HEK293T (cell line): ENCODE data around the gene MSTN.

Source experiments
- CTCF ChIA-PET: fragments of 350-600 bp; formaldehyde crosslinking; extraction: SDS; loops from one replicate; lab custom pipeline; 2021; ENCODE audit warnings: antibody characterized with exemption, inconsistent platforms; lab: Yijun Ruan, JAX
- POLR2A ChIA-PET: fragments of 350-600 bp; formaldehyde crosslinking; extraction: SDS; loops from one replicate; lab custom pipeline; 2020; ENCODE audit warnings: antibody characterized with exemption, inconsistent platforms; lab: Yijun Ruan, JAX
- DNase-seq: peaks from one replicate; pipeline ENCODE4 v3.0.0; 2012; ENCODE audit warnings: mixed read lengths; ENCODE audit errors: extremely low spot score
- ARNT ChIP-seq: fragments of 450-650 bp; IDR thresholded peaks from 2 replicates; pipeline ENCODE4 v1.6.1; 2017; ENCODE audit warnings: mild to moderate bottlenecking
- BHLHE40 ChIP-seq: fragments of 450-650 bp; IDR thresholded peaks from 2 replicates; pipeline ENCODE4 v1.6.1; 2016; ENCODE audit warnings: mild to moderate bottlenecking, moderate library complexity, borderline replicate concordance
- CTBP1 ChIP-seq: fragments of 450-650 bp; IDR thresholded peaks from 2 replicates; pipeline ENCODE4 v1.6.1; 2016; ENCODE audit warnings: borderline replicate concordance
- ELF4 ChIP-seq: fragments of 450-650 bp; IDR thresholded peaks from 2 replicates; pipeline ENCODE4 v1.6.1; 2017; ENCODE audit warnings: antibody characterized with exemption
- FOXA1 ChIP-seq: fragments of 450-650 bp; IDR thresholded peaks from 2 replicates; pipeline ENCODE4 v1.6.1; 2016; ENCODE audit warnings: mild to moderate bottlenecking
- FOXK2 ChIP-seq: fragments of 450-650 bp; IDR thresholded peaks from 2 replicates; pipeline ENCODE4 v1.6.1; 2016; ENCODE audit warnings: mild to moderate bottlenecking
- FOXM1 ChIP-seq: fragments of 450-650 bp; IDR thresholded peaks from 2 replicates; pipeline ENCODE4 v1.6.1; 2017; ENCODE audit warnings: mild to moderate bottlenecking, borderline replicate concordance
- HDGF ChIP-seq: fragments of 450-650 bp; IDR thresholded peaks from 2 replicates; pipeline ENCODE4 v1.6.1; 2017; ENCODE audit warnings: antibody characterized with exemption, borderline replicate concordance
- L3MBTL2 ChIP-seq: fragments of 450-650 bp; conservative IDR thresholded peaks from 2 replicates; pipeline ENCODE4 v1.6.1; 2016; ENCODE audit warnings: mild to moderate bottlenecking
- LEF1 ChIP-seq: fragments of 450-650 bp; IDR thresholded peaks from 2 replicates; pipeline ENCODE4 v1.6.1; 2017; ENCODE audit warnings: mild to moderate bottlenecking, borderline replicate concordance
- NFRKB ChIP-seq: fragments of 450-650 bp; IDR thresholded peaks from 2 replicates; pipeline ENCODE4 v1.6.1; 2016; ENCODE audit warnings: mild to moderate bottlenecking, moderate library complexity
- PKNOX1 ChIP-seq: fragments of 450-650 bp; IDR thresholded peaks from 2 replicates; pipeline ENCODE4 v1.6.1; 2016
- SP1 ChIP-seq: fragments of 450-650 bp; IDR thresholded peaks from 2 replicates; pipeline ENCODE4 v1.6.1; 2017
- SUZ12 ChIP-seq: fragments of 450-650 bp; IDR thresholded peaks from 2 replicates; pipeline ENCODE4 v1.6.1; 2016; ENCODE audit warnings: mild to moderate bottlenecking
- TARDBP ChIP-seq: fragments of 450-650 bp; IDR thresholded peaks from 2 replicates; pipeline ENCODE4 v1.6.1; 2016
- ZNF384 ChIP-seq: fragments of 450-650 bp; IDR thresholded peaks from 2 replicates; pipeline ENCODE4 v1.6.1; 2016

MSTN gene

GRCh38 chr2:190060626-190061025 lies 1.9 kb downstream of the MSTN start:
- POLR2A ChIA-PET = no interaction called here
- no peak for DNase-seq
- CTCF ChIA-PET = no interaction called here
- TF ChIP-seq PKNOX1 (no peak), NFRKB (no peak), ARNT (no peak), SP1 (no peak), LEF1 (no peak), L3MBTL2 (no peak), SUZ12 (no peak), FOXA1 (no peak), ELF4 (no peak), TARDBP (no peak)

GRCh38 chr2:190060019-190060418 lies 2.5 kb downstream of the MSTN start:
- POLR2A ChIA-PET = no interaction called here
- no peak for TF ChIP-seq L3MBTL2
- no peak for TF ChIP-seq PKNOX1
- no peak for TF ChIP-seq SUZ12
- TF ChIP-seq FOXA1 = no peak
- no peak for TF ChIP-seq SP1
- TF ChIP-seq CTBP1 = no peak
- TF ChIP-seq FOXM1 = no peak
- TF ChIP-seq NFRKB = no peak
- TF ChIP-seq ELF4 = no peak
- TF ChIP-seq LEF1 = no peak
- TF ChIP-seq HDGF = no peak
- no peak for TF ChIP-seq ARNT
- no peak for TF ChIP-seq BHLHE40
- TF ChIP-seq FOXK2 = no peak
- TF ChIP-seq TARDBP = no peak
- CTCF ChIA-PET = no interaction called here
- no peak for DNase-seq

GRCh38 chr2:190053426-190053825 lies 9.1 kb downstream of the MSTN start:
- ChIA-PET CTCF (no interaction called here), POLR2A (no interaction called here)
- no peak for TF ChIP-seq CTBP1
- no peak for TF ChIP-seq SUZ12
- TF ChIP-seq FOXA1 = no peak
- no peak for TF ChIP-seq FOXM1
- no peak for TF ChIP-seq ARNT
- no peak for TF ChIP-seq HDGF
- no peak for TF ChIP-seq L3MBTL2
- no peak for TF ChIP-seq ELF4
- no peak for TF ChIP-seq ZNF384
- TF ChIP-seq PKNOX1 = no peak
- no peak for TF ChIP-seq BHLHE40
- TF ChIP-seq FOXK2 = no peak
- TF ChIP-seq TARDBP = no peak
- no peak for TF ChIP-seq SP1
- no peak for TF ChIP-seq LEF1
- no peak for TF ChIP-seq NFRKB
- no peak for DNase-seq

- no peak for DNase-seq
- TF ChIP-seq CTBP1 (no peak), NFRKB (no peak), TARDBP (no peak), FOXM1 (no peak), ELF4 (no peak), PKNOX1 (no peak), FOXK2 (no peak)
- POLR2A ChIA-PET = no interaction called here
- CTCF ChIA-PET = no interaction called here
Observed at GRCh38 chr2:190052307-190052706, 10.2 kb downstream of the MSTN start.

GRCh38 chr2:190051223-190051622 lies 11.3 kb downstream of the MSTN start:
- no peak for DNase-seq
- ChIA-PET CTCF (no interaction called here), POLR2A (no interaction called here)

GRCh38 chr2:190050001-190050400 lies 12.5 kb downstream of the MSTN start:
- CTCF ChIA-PET = no interaction called here
- POLR2A ChIA-PET = no interaction called here

More at GRCh38 chr2:190051223-190051622, 11.3 kb downstream of the MSTN start:
- TF ChIP-seq BHLHE40 (no peak), FOXK2 (no peak), FOXM1 (no peak), SUZ12 (no peak), TARDBP (no peak), LEF1 (no peak), ARNT (no peak), HDGF (no peak), CTBP1 (no peak), ZNF384 (no peak)

More at GRCh38 chr2:190050001-190050400, 12.5 kb downstream of the MSTN start:
- DNase-seq = peak; percentile 10
- no peak for TF ChIP-seq ZNF384
